H9 (cell line): ENCODE results near the gene BICD1. TPM values are rescaled to one million over a fixed set of nuclear protein-coding genes. Genes with fewer than 3 reads are reported as not detected.

Experiments used
- DNase-seq: peaks from one replicate; pipeline ENCODE4 v3.0.0-alpha.2; 2017
- H2AFZ ChIP-seq: one replicate; pipeline ENCODE4 v1.6.1; 2013; ENCODE audit warnings: mild to moderate bottlenecking, low read length, control low read depth, moderate library complexity
- H2AK5ac ChIP-seq: 2 replicates; pipeline ENCODE4 v1.6.1; 2013; ENCODE audit warnings: low read length, control low read depth, mixed read lengths; ENCODE audit not compliant: insufficient read length
- H2BK120ac ChIP-seq: one replicate; pipeline ENCODE4 v1.6.1; 2013; ENCODE audit warnings: low read depth, mild to moderate bottlenecking, low read length, control low read depth, inconsistent platforms; ENCODE audit not compliant: poor library complexity, severe bottlenecking
- H2BK12ac ChIP-seq: 2 replicates; pipeline ENCODE4 v1.6.1; 2013; ENCODE audit warnings: low read length, control low read depth, mixed read lengths, low read depth; ENCODE audit not compliant: insufficient read length
- H2BK15ac ChIP-seq: 2 replicates; pipeline ENCODE4 v1.6.1; 2013; ENCODE audit warnings: low read depth, low read length, control low read depth
- H2BK20ac ChIP-seq: one replicate; pipeline ENCODE4 v1.6.1; 2013; ENCODE audit warnings: low read depth, mild to moderate bottlenecking, low read length, control low read depth, inconsistent platforms; ENCODE audit not compliant: poor library complexity, severe bottlenecking
- H2BK5ac ChIP-seq: 2 replicates; pipeline ENCODE4 v1.6.1; 2013; ENCODE audit warnings: low read length, control low read depth, mixed read lengths; ENCODE audit not compliant: insufficient read length
- H3K14ac ChIP-seq: 2 replicates; pipeline ENCODE4 v1.6.1; 2013; ENCODE audit warnings: low read length, control low read depth; ENCODE audit not compliant: insufficient read depth
- H3K18ac ChIP-seq: 2 replicates; pipeline ENCODE4 v1.6.1; 2013; ENCODE audit warnings: low read depth, mild to moderate bottlenecking, mixed read lengths, low read length, control low read depth; ENCODE audit not compliant: insufficient read length
- H3K23ac ChIP-seq: 2 replicates; pipeline ENCODE4 v1.6.1; 2013; ENCODE audit warnings: low read length, control low read depth, mixed read lengths, low read depth; ENCODE audit not compliant: insufficient read length
- H3K23me2 ChIP-seq: 2 replicates; pipeline ENCODE4 v1.6.1; 2013; ENCODE audit warnings: low read depth, mild to moderate bottlenecking, mixed read lengths, low read length, control low read depth; ENCODE audit not compliant: insufficient read length, poor library complexity, severe bottlenecking
- H3K27ac ChIP-seq: 2 replicates; pipeline ENCODE4 v1.5.1; 2013; ENCODE audit warnings: low read length, control low read depth, mixed read lengths, low read depth; ENCODE audit not compliant: insufficient read length
- H3K27me3 ChIP-seq: 2 replicates; pipeline ENCODE4 v1.6.1; 2013; ENCODE audit warnings: low read length, control low read depth, inconsistent platforms; ENCODE audit not compliant: insufficient read depth
- H3K4ac ChIP-seq: 2 replicates; pipeline ENCODE4 v1.6.1; 2013; ENCODE audit warnings: low read depth, mild to moderate bottlenecking, control low read depth, inconsistent platforms, low read length, moderate library complexity
- H3K4me1 ChIP-seq: 2 replicates; pipeline ENCODE4 v1.6.1; 2013; ENCODE audit warnings: low read length, control low read depth, inconsistent platforms; ENCODE audit not compliant: insufficient read depth
- H3K4me2 ChIP-seq: 2 replicates; pipeline ENCODE4 v1.6.1; 2013; ENCODE audit warnings: low read length, control low read depth, mixed read lengths; ENCODE audit not compliant: insufficient read length, insufficient read depth
- H3K56ac ChIP-seq: 2 replicates; pipeline ENCODE4 v1.6.1; 2013; ENCODE audit warnings: low read depth, mild to moderate bottlenecking, mixed read lengths, low read length, control low read depth; ENCODE audit not compliant: insufficient read length
- H3K79me1 ChIP-seq: 2 replicates; pipeline ENCODE4 v1.6.1; 2013; ENCODE audit warnings: low read depth, mild to moderate bottlenecking, moderate library complexity, low read length, control low read depth, inconsistent platforms; ENCODE audit not compliant: insufficient read depth, poor library complexity, severe bottlenecking
- H3K79me2 ChIP-seq: 2 replicates; pipeline ENCODE4 v1.6.1; 2013; ENCODE audit warnings: low read length, control low read depth, inconsistent platforms; ENCODE audit not compliant: insufficient read depth
- H3K9ac ChIP-seq: 2 replicates; pipeline ENCODE4 v1.6.1; 2013; ENCODE audit warnings: low read length, control low read depth, mixed read lengths; ENCODE audit not compliant: insufficient read length; ENCODE audit errors: extremely low read depth
- H3K9me3 ChIP-seq: one replicate; pipeline ENCODE4 v1.6.1; 2013; ENCODE audit warnings: low read depth, low read length, inconsistent platforms; ENCODE audit not compliant: control insufficient read depth
- H3T11ph ChIP-seq: one replicate; pipeline ENCODE4 v1.6.1; 2013; ENCODE audit warnings: mild to moderate bottlenecking, low read length, control low read depth, inconsistent platforms
- H4K20me1 ChIP-seq: one replicate; pipeline ENCODE4 v1.6.1; 2013; ENCODE audit not compliant: control insufficient read depth, insufficient read length, insufficient read depth
- H4K5ac ChIP-seq: 2 replicates; pipeline ENCODE4 v1.6.1; 2013; ENCODE audit warnings: low read depth, mild to moderate bottlenecking, mixed read lengths, low read length, control low read depth; ENCODE audit not compliant: insufficient read length
- H4K8ac ChIP-seq: replicated peaks from 2 replicates; pipeline ENCODE4 v1.6.1; 2013; ENCODE audit warnings: low read length, control low read depth, mixed read lengths, low read depth; ENCODE audit not compliant: insufficient read length
- H4K91ac ChIP-seq: 2 replicates; pipeline ENCODE4 v1.6.1; 2013; ENCODE audit warnings: low read depth, mild to moderate bottlenecking, moderate library complexity, mixed read lengths, low read length, control low read depth; ENCODE audit not compliant: insufficient read length
- H3K27ac Mint-ChIP-seq, 3 experiments: 2 replicates in 2 of 3; 3 replicates in 1 of 3; pipeline ENCODE4 v1.8.0; 2020 to 2021; ENCODE audit warnings: mixed read lengths in 3 of 3, mild to moderate bottlenecking in 1 of 3, moderate library complexity in 1 of 3
- H3K27me3 Mint-ChIP-seq: 2 replicates; pipeline ENCODE4 v1.8.0; 2021; ENCODE audit warnings: low read depth, mild to moderate bottlenecking, moderate library complexity, mixed read lengths
- H3K36me3 Mint-ChIP-seq, 3 experiments: 2 replicates in 2 of 3; 3 replicates in 1 of 3; pipeline ENCODE4 v1.8.0; 2020 to 2021; ENCODE audit warnings: low read depth in 3 of 3, mixed read lengths in 3 of 3; ENCODE audit not compliant: insufficient read depth in 1 of 3
- H3K4me1 Mint-ChIP-seq, 2 experiments: 2 replicates each; pipeline ENCODE4 v1.8.0; 2020; ENCODE audit warnings: mixed read lengths in 2 of 2
- H3K4me3 Mint-ChIP-seq, 2 experiments: 2 replicates in 1 of 2; 3 replicates in 1 of 2; pipeline ENCODE4 v1.8.0; 2020 to 2021; ENCODE audit warnings: mild to moderate bottlenecking in 2 of 2, mixed read lengths in 2 of 2, moderate library complexity in 1 of 2
- H3K9me3 Mint-ChIP-seq, 2 experiments: 2 replicates in 1 of 2; 3 replicates in 1 of 2; pipeline ENCODE4 v1.8.0; 2020; ENCODE audit warnings: mild to moderate bottlenecking in 2 of 2, mixed read lengths in 2 of 2, moderate library complexity in 1 of 2
- CTCF ChIP-seq: fragments of 200-600 bp; sonication (generic); conservative IDR thresholded peaks from 3 replicates; pipeline ENCODE4 v1.8.0; 2021; ENCODE audit warnings: antibody characterized with exemption, mild to moderate bottlenecking
- WGBS: extraction: QIAGEN DNeasy Blood & Tissue Kit; methylation state at CpG from one replicate; pipeline ENCODE4 v1.1.7; 2013; ENCODE audit warnings: missing lambda C conversion rate, low lambda C conversion rate, mixed read lengths; ENCODE audit not compliant: insufficient read length; ENCODE audit errors: extremely low coverage; 5-methylcytosine and 5-hydroxymethylcytosine counted together
- total RNA-seq: library from RNA; stranded (reverse); gene quantifications from 2 replicates; pipeline ENCODE4 v1.2.1, GENCODE V29; 2021

The BICD1 gene
- total RNA-seq, 1 experiment from 2014 or later, result 134 TPM

DNA sequence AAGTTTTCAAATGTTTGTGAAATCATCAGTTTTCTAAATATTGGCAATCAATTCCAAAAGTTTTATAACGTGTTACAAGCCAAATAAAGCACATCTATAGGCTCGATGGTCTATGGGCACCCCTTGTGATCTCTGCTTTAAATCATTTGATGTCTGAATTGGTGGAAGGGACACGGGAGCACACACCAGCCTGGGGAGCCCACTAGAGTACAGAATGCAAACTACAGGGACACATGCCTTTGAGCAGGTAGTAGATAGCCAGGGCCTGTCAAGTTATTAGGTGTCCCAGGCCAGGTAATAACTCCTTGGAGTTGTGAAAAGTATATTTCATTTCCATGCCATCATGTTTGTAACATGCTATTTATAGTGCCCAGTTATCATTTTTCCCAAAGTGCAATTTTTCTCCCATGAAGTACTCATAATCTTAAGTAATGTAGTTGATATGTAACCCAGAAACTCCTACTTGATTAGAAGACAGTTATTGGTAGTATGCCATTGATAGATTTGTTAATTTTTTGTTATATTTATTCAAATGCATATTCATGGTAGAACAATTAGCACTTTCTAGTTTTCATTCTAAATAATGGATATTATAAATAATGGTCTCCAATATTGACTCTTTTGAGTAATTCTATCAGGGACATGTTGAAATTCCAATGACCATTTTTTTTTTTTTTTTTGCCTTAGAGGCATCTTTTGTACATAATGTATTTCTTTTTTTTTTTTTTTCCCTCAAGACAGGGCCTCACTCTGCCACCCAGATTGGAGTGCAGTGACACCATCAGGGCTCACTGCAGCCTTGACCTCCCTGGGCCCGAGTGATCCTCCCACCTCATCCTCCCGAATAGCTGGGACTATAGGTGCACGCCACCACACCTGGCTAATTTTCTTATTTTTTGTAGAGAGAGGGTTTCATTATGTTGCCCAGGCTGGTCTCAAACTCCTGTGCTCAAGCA is 195.8 kb downstream of the BICD1 start:
- Histone ChIP-seq H4K91ac (no peak overlapping the region), H3K14ac (no peak overlapping the region), H4K20me1 (no peaks in the 10 kb centered on the region), H2AK5ac (no peak overlapping the region), H3K9ac (no peak overlapping the region), H3K23ac (no peak overlapping the region), H3K56ac (no peak overlapping the region), H2BK20ac (no peak overlapping the region), H3K23me2 (no peaks in the 10 kb centered on the region), H3K27ac (no peak overlapping the region), H3K9me3 (no peaks in the 10 kb centered on the region), H3K4me2 (no peak overlapping the region), H3K18ac (no peak overlapping the region), H3K4me1 (no peaks in the 10 kb centered on the region), H3K27me3 (no peaks in the 10 kb centered on the region), H4K8ac (no peak overlapping the region), H4K5ac (no peak overlapping the region), H2BK15ac (no peak overlapping the region), H2BK12ac (no peak overlapping the region), H3K79me2 (no peaks in the 10 kb centered on the region), H3K79me1 (no peaks in the 10 kb centered on the region), H2BK120ac (no peak overlapping the region), H2AFZ (no peak overlapping the region), H3K4ac (no peak overlapping the region), H3T11ph (no peak overlapping the region), H2BK5ac (no peak overlapping the region)
- Mint-ChIP-seq H3K27me3 (no peaks in the 10 kb centered on the region), H3K4me3 (no peak overlapping the region), H3K27ac (peak overlapping the region in 1 of 3 experiments; percentile 34; a peak in 1 of 7 replicates), H3K4me1 (peaks cover 0 to 5% of the 10 kb centered on the region in 2 experiments; a peak in 2 of 4 replicates), H3K9me3 (no peaks in the 10 kb centered on the region), H3K36me3 (peaks cover 7 to 40% (median 28%) of the 10 kb centered on the region in 3 experiments)
- no CpG with 5 or more reads among the region's 6 CpGs for WGBS
- DNase-seq, result peak; percentile 72
- peak; percentile 72 for TF ChIP-seq CTCF
